Left cardiac atrium (tissue), 4 donors: ENCODE measurements around the gene OSBP2. TPM values are rescaled to one million over a fixed set of nuclear protein-coding genes. Genes with fewer than 3 reads are reported as not detected.

Source experiments
- ATAC-seq, 2 donors: fragments of 200-7000 bp; cut with Tn5 transposase; one replicate each; pipeline ENCODE4 v1.9.1; 2020; ENCODE audit warnings: mild to moderate bottlenecking in 2 of 2, moderate library complexity in 2 of 2
- DNase-seq: peaks from one replicate; pipeline ENCODE4 v3.0.0-alpha.2; 2020
- intact Hi-C, 2 donors: fragments of 100-400 bp; cut with DNase I; formaldehyde crosslinking; loops; one replicate each; pipeline versions ENCODE4 v1.14.1 to v1.15.1; 2022 to 2023
- long read RNA-seq: library from polyadenylated mRNA; unstranded; transcript quantifications from one replicate; pipeline ENCODE4 v2.0.0, GENCODE V29; 2021
- total RNA-seq, 2 donors: library from RNA; stranded (reverse); fragmentation: NEBNext Ultra II Directional; extraction: Animal tissue kit (Norgen Biotek cat#: 25700); gene quantifications; one replicate each; pipeline ENCODE4 v1.2.1, GENCODE V29; 2021
- donor health status: DM: no; HTN: yes; CAD: no.
- donor health status: DM: no; HTN: yes; CAD: no; lungs with severe emphysema.
- donor health status: DM: yes; HTN: yes; CAD: no.
- donor health status: Dilated cardiomyopathy.

Gene OSBP2
- 10 to 100 TPM in 1 of 2 donors, 1 to 10 TPM in 1; 4.9 to 11.6 TPM for total RNA-seq
- long read RNA-seq, full-length matches to known transcripts = 1 of 7 reads
- long read RNA-seq, partial matches to known transcripts = 3 of 7 reads
- long read RNA-seq, other reads (novel, unspliced or antisense) = 3 of 7 reads

GRCh38 chr22:30694640-30695350 is at the start of gene OSBP2:
OSBP2 (plus strand) TSS chr22:30694874; CDS start chr22:30694910, 36 bp downstream.
- ATAC-seq = peak; percentile 81 to 87
- intact Hi-C loops = no loop called here
- DNase-seq = peak; percentile 43

- intact Hi-C loops = no loop called here
- ATAC-seq = no peak
- DNase-seq = no peak
Measured at GRCh38 chr22:30646518-30647160, 48.0 kb upstream of the OSBP2 start.

- ATAC-seq (no peak), DNase-seq (no peak)
- intact Hi-C loops = no loop called here
Measured at GRCh38 chr22:30647536-30647935, 47.1 kb upstream of the OSBP2 start.

GRCh38 chr22:30648825-30649224 is 45.8 kb upstream of the OSBP2 start:
- DNase-seq = no peak
- ATAC-seq = no peak
- intact Hi-C loops = no loop called here

GRCh38 chr22:30649430-30650007 is 45.2 kb upstream of the OSBP2 start:
- intact Hi-C loops = no loop called here
- ATAC-seq = peak in 1 of 2 donors; percentile 89
- peak; percentile 70 for DNase-seq

GRCh38 chr22:30650508-30651116 is 44.1 kb upstream of the OSBP2 start:
- intact Hi-C loops = no loop called here
- ATAC-seq (peak in 1 of 2 donors; percentile 19), DNase-seq (peak; percentile 36)

- no peak for ATAC-seq
- intact Hi-C loops = no loop called here
- DNase-seq = no peak
Measured at GRCh38 chr22:30652852-30653251, 41.8 kb upstream of the OSBP2 start.

GRCh38 chr22:30654361-30654760 is 40.3 kb upstream of the OSBP2 start:
- intact Hi-C loops = no loop called here
- DNase-seq = no peak
- no peak for ATAC-seq

GRCh38 chr22:30655532-30655931 is 39.1 kb upstream of the OSBP2 start:
- intact Hi-C loops = no loop called here
- ATAC-seq (no peak), DNase-seq (no peak)

- DNase-seq (no peak), ATAC-seq (no peak)
- intact Hi-C loops = no loop called here
Measured at GRCh38 chr22:30662040-30662439, 32.6 kb upstream of the OSBP2 start.

- ATAC-seq (no peak), DNase-seq (no peak)
- intact Hi-C loops = no loop called here
Measured at GRCh38 chr22:30664798-30665197, 29.9 kb upstream of the OSBP2 start.

- no peak for ATAC-seq
- DNase-seq = no peak
- intact Hi-C loops = no loop called here
Measured at GRCh38 chr22:30665266-30665665, 29.4 kb upstream of the OSBP2 start.

- intact Hi-C loops = no loop called here
- no peak for ATAC-seq
- no peak for DNase-seq
Measured at GRCh38 chr22:30665786-30666185, 28.9 kb upstream of the OSBP2 start.

- ATAC-seq = no peak
- DNase-seq = no peak
- intact Hi-C loops = no loop called here
Measured at GRCh38 chr22:30667107-30667493, 27.6 kb upstream of the OSBP2 start.

- intact Hi-C loops = no loop called here
- ATAC-seq = peak; percentile 99
- peak; percentile 94 for DNase-seq
Measured at GRCh38 chr22:30667494-30668385, 26.9 kb upstream of the OSBP2 start, which contains the start of gene DUSP18. DUSP18 (minus strand) TSS chr22:30667875; CDS start chr22:30664003, 3,872 bp downstream.

- DNase-seq (no peak), ATAC-seq (no peak)
- intact Hi-C loops = no loop called here
Measured at GRCh38 chr22:30668386-30668710, 26.3 kb upstream of the OSBP2 start.

GRCh38 chr22:30671071-30671470 is 23.6 kb upstream of the OSBP2 start:
- ATAC-seq (no peak), DNase-seq (no peak)
- intact Hi-C loops = no loop called here

- ATAC-seq (no peak), DNase-seq (no peak)
- intact Hi-C loops = no loop called here
Measured at GRCh38 chr22:30673136-30673535, 21.5 kb upstream of the OSBP2 start.

- intact Hi-C loops = no loop called here
- ATAC-seq (no peak), DNase-seq (no peak)
Measured at GRCh38 chr22:30674482-30674881, 20.2 kb upstream of the OSBP2 start.
